Upper lobe of right lung (tissue), 1 donor: Measurements from ENCODE around the gene EXTL2. TPM values are rescaled to one million over a fixed set of nuclear protein-coding genes. Genes with fewer than 3 reads are reported as not detected.
"Not testable (repeated sequence)": the region's sequence is repeated elsewhere in the genome, so short reads cannot be mapped to it uniquely, and the experiment has no call there.

Experiments used
- ATAC-seq: fragments of 200-7000 bp; cut with Tn5 transposase; one replicate; pipeline ENCODE4 v1.9.1; 2020; ENCODE audit warnings: mild to moderate bottlenecking, moderate library complexity
- DNase-seq: peaks from one replicate; pipeline ENCODE4 v3.0.0-alpha.2; 2020
- H3K27ac ChIP-seq: fragments of 200-600 bp; one replicate; pipeline ENCODE4 v1.8.0; 2022
- H3K27me3 ChIP-seq: fragments of 200-600 bp; one replicate; pipeline ENCODE4 v1.8.0; 2022; ENCODE audit warnings: mild to moderate bottlenecking
- H3K36me3 ChIP-seq: fragments of 200-600 bp; one replicate; pipeline ENCODE4 v1.8.0; 2022
- H3K4me1 ChIP-seq: fragments of 200-600 bp; one replicate; pipeline ENCODE4 v1.8.0; 2022
- H3K4me3 ChIP-seq: fragments of 200-600 bp; one replicate; pipeline ENCODE4 v1.8.0; 2022; ENCODE audit warnings: mild to moderate bottlenecking
- H3K9me3 ChIP-seq: fragments of 200-600 bp; one replicate; pipeline ENCODE4 v1.8.0; 2022
- CTCF ChIP-seq: fragments of 200-600 bp; IDR thresholded peaks from one replicate; pipeline ENCODE4 v1.8.0; 2022; ENCODE audit warnings: antibody characterized with exemption
- intact Hi-C: fragments of 100-400 bp; cut with DNase I; formaldehyde crosslinking; loops from one replicate; pipeline ENCODE4 v1.11.0; 2022
- total RNA-seq: library from RNA; stranded (reverse); fragmentation: NEBNext Ultra II Directional; extraction: Animal tissue kit (Norgen Biotek cat#: 25700); gene quantifications from one replicate; pipeline ENCODE4 v1.2.1, GENCODE V29; 2021
- donor health status: DM: no; HTN: yes; CAD: no; lungs with severe emphysema.

EXTL2 gene
- total RNA-seq, 1 donor from 2014 or later = 11.6 TPM

GRCh38 chr1:100862591-100862990, 32.1 kb downstream of the EXTL2 start:
- H3K27me3 ChIP-seq = no peaks in the 10 kb centered on the region
- H3K36me3 ChIP-seq = no peaks in the 10 kb centered on the region
- no peak for TF ChIP-seq CTCF
- ATAC-seq (no peak), DNase-seq (no peak)
- H3K9me3 ChIP-seq = no peaks in the 10 kb centered on the region
- H3K4me3 ChIP-seq = no peak overlapping the region
- H3K27ac ChIP-seq = no peak overlapping the region
- intact Hi-C loops = loop anchor here (10.0 kb wide), 2 partner anchors 258 to 398 kb away; no protein-coding TSS in a partner anchor
- no peaks in the 10 kb centered on the region for H3K4me1 ChIP-seq

GRCh38 chr1:100861379-100861778, 33.3 kb downstream of the EXTL2 start:
- TF ChIP-seq CTCF = no peak
- DNase-seq (no peak), ATAC-seq (peak; percentile 22)
- no peaks in the 10 kb centered on the region for H3K27me3 ChIP-seq
- no peak overlapping the region for H3K4me3 ChIP-seq
- H3K9me3 ChIP-seq = no peaks in the 10 kb centered on the region
- H3K27ac ChIP-seq = no peak overlapping the region
- H3K4me1 ChIP-seq = no peaks in the 10 kb centered on the region
- intact Hi-C loops = loop anchor here (10.0 kb wide), 2 partner anchors 257 to 397 kb away; no protein-coding TSS in a partner anchor
- H3K36me3 ChIP-seq = no peaks in the 10 kb centered on the region

- DNase-seq (no peak), ATAC-seq (no peak)
- no peaks in the 10 kb centered on the region for H3K36me3 ChIP-seq
- intact Hi-C loops = loop anchor here (10.0 kb wide), 2 partner anchors 256 to 396 kb away; no protein-coding TSS in a partner anchor
- H3K4me3 ChIP-seq = no peak overlapping the region
- H3K27me3 ChIP-seq = no peaks in the 10 kb centered on the region
- TF ChIP-seq CTCF = no peak
- H3K4me1 ChIP-seq = no peaks in the 10 kb centered on the region
- H3K27ac ChIP-seq = no peak overlapping the region
- no peaks in the 10 kb centered on the region for H3K9me3 ChIP-seq
These were observed 34.1 kb downstream of the EXTL2 start for GRCh38 chr1:100860397-100860991.

GRCh38 chr1:100855116-100855515, 39.5 kb downstream of the EXTL2 start:
- intact Hi-C loops, H3K27ac ChIP-seq, H3K27me3 ChIP-seq, DNase-seq, H3K36me3 ChIP-seq, H3K9me3 ChIP-seq, H3K4me3 ChIP-seq, H3K4me1 ChIP-seq, ATAC-seq: not testable (repeated sequence)

GRCh38 chr1:100852976-100853375, 41.7 kb downstream of the EXTL2 start:
- intact Hi-C loops = no loop called here
- Histone ChIP-seq H3K36me3 (no peaks in the 10 kb centered on the region), H3K27me3 (no peaks in the 10 kb centered on the region), H3K27ac (no peak overlapping the region), H3K9me3 (no peaks in the 10 kb centered on the region), H3K4me1 (no peaks in the 10 kb centered on the region), H3K4me3 (no peak overlapping the region)
- no peak for TF ChIP-seq CTCF
- ATAC-seq (no peak), DNase-seq (no peak)

- DNase-seq (no peak), ATAC-seq (no peak)
- Histone ChIP-seq H3K9me3 (no peaks in the 10 kb centered on the region), H3K4me3 (no peak overlapping the region), H3K27me3 (no peaks in the 10 kb centered on the region), H3K36me3 (no peaks in the 10 kb centered on the region), H3K4me1 (no peaks in the 10 kb centered on the region), H3K27ac (no peak overlapping the region)
- TF ChIP-seq CTCF = no peak
- intact Hi-C loops = no loop called here
These were observed 42.9 kb downstream of the EXTL2 start for GRCh38 chr1:100851726-100852125.
